Midbrain (tissue), 1 donor: ENCODE measurements around the gene ID3.
A peak's percentile ranks its signal among the peaks of the same experiment; 100 is the strongest.

Experiments used
- DNase-seq: peaks from one replicate; lab custom pipeline; 2025; lab: John Stamatoyannopoulos, UW

The ID3 gene

DNA sequence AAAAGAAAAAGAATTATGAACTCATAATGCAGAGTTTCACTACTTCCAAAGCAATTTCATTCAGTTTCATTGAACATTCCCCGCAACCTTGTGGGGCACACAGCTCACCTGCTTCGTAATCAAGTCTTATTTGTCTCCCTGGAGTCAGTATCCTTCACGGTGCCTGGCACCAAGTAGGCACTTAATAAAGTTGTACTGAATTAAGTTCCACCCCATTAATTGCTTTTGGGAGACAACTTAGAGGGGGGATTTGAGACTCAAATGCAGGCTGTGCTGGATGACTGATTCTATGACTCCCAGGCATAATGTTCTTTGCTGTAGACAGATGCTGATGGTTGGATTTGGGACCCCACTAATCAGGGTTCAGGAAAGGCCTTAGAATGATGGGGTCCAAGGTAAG, 6.5 kb upstream of the ID3 start:
- DNase-seq, result no peak

DNA sequence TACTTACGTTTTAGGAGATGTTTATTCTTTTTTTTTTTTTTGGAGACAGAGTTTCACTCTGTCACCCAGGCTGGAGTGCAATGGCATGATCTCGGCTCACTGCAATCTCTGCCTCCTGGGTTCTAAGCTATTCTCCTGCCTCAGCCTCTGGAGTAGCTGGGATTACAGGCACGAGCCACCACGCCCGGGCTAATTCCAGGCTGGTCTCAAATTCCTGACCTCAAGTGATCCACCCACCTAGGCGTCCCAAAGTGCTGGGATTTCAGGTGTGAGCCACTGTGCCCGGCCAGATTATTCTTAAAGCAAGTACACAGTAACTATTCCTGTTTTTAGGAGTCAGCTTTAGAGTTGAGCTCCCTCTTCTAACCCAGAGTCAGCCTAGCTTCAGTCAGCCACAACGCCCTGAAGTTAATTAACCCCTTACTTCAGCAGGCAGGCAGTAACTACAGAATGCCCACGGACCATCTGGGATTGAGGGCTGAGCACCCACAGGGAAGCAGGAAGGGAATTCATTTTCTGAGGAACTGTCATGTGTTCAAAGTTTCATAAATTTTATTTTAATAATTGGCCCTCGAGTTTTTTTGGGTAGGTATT, 5.3 kb upstream of the ID3 start:
- no peak for DNase-seq

DNA sequence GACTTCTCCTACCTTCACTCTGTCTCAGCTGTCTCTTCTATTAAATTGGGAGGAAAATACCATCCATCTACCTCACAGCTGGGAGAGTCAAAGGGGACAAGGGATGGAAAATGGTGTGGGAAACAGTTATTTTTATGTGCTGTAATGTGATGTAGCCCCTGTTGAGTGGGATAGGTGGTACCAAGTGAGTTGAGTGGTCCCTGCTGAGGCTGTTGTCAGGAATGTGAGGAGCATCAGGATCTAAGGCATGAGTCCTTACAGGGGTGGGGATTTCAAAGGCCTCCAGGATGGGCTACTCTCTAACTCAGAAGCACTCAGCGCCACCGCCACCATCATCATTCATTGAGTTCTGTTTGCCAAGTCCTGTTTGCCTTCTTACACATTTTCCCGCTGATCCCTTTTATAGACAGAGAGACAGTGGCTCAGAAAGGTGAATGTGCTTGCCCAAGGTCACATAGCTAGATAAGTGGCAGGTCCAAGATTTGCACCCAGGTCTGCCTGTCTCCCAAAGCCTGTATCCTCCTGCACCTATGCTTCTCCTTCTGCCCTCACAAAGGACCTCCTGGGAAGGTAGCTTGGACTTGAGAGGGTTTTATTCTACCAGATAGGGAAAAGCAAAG, 4.6 kb upstream of the ID3 start:
- DNase-seq, result no peak

DNA sequence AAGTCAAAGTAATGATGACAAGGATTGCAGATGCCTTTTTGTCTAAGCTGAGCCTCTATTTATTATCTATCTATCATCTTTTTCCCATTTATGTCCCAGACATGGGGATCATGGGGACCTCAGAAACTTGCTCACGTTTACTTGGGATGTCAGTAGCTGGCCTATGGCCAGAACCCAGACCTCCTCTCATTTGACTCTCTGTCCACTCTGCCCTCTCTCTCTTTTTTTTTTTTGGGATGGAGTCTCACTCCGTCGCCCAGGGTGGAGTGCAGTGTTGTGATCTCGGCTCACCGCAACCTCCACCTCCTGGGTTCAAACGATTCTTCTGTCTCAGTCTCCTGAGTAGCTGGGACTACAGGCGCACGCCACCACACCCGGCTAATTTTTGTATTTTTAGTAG, 3.7 kb upstream of the ID3 start:
- DNase-seq, result no peak

DNA sequence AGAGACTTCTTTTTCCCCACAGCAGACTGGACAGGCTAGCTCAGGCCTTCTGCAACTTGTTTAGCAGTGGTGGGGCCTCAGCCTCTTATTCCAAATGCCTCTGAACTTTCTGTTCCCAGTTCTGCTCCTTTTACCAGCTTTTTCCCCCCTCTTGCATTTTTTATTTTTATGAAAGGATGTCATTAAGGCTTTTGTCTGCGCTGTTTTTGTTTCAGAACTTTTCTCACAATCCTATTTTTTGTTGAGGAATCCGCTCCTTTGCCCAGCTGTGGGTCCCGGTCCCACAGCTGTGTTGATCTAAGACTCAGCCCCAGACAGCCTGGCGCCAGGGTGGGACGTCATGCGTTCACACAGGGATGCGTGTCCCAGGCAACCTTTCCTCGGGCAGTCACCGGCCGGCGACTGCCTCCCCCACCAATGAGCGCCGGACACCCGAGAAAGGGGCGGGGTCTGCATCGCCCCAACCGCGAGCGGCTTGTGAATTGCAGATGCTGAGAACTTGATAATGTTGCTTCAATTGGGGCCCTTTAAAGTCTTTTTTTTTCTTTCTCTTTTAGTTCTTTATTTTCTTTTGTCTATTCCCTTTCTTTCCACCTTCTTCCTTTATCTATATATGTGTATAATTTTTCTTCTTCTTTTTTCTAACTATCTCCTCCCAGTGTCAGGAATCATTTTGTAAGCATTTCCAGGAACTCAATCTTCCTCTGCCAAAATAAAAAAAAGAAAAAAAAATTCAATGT, 3.0 kb upstream of the ID3 start:
- DNase-seq, result peak; percentile 90

DNA sequence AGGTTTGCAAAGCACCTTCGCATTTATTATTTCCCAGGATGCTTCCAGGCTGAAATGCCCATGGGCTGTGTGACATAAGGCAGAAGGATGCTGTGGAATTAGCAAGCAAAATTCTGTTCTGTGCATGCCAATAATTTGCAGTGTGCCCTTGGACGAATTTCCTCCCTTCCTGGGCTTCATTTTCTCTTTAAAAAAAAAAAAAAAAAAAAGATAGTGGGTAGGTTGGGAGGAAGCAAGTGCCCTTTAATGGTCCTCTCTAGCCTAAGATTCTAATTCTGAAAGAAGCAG, 2.5 kb upstream of the ID3 start:
- DNase-seq, result no peak

DNA sequence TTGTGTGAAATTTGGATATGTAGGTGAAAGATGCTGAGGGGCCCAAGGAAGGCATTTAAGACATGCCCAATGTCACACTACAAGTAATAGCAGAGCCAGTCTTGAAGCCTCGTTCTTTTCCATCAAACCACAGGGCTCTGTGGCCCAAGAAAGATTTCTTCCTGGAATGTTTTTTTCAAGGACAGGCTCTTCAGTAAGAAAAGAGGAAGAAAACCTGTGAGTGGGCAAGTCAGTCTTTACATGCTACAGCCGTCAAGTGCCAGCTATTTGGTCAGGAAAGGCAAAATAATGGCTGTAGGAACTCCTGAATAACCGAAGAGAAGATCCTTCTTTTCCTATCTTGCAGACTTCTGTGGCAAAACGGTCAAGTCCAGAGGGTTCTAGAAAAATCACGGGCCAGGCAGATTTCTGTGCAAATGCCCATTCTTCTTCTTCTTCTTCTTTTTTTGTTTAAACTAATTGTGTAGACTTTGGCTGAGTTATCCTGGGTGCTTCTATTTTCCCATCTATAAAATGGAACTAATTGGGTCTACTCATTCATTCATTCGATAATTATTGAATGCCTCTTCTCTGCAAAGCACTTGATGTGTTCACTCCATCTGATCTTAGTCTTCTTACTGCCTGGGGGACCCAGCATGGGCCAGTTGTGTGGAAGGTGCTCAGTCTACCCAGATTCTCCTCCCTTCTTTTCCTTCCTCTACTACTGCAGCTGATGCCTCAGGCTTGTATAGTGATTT, 1.9 kb upstream of the ID3 start:
- DNase-seq, result no peak

DNA sequence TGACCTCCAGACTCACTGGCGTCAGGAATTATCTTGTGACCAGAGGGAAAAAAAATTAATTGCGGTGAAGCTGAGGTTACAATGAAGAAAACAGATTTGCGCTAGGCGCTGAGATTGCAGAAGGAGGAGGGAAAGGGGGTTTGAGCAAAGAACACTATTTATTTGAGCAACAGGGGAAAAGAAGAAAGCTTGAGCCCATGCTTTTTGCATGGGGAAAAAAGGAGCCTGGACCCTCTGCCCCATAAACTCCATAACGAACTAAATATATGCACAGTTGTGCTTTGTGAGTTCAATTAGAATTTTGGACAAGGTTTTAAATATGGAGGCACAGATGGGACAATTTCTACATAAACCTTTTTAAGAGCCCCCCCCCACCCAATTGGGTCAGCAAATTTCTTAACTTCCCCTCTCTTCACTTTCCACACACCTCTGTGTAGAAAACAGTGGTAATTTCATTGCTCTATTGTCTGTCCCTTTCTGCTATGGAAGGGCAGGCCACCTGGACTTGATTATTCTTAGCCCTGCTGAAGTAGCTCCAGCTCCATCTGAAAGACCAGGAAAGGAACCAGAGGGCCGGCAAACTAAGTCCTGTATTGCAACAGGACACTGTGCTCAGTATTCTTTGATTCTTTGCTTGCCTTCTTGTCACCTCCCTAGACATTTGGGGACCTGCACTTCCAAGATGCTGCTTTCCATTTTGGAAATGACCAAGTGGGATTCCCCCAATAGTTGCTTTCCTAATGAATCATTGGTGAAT, 862 bp upstream of the ID3 start:
- DNase-seq, result peak; percentile 64

DNA sequence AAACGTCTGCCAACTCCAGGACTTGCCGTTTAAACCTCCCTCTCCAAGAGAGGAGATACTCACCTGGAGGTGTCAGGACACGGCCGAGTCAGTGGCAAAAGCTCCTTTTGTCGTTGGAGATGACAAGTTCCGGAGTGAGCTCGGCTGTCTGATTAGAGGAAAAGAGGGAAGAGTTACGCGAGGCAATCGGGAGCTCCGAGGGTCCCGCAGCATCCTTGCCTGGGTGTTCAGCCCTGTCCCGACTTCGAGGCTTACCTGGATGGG, 497 bp downstream of the ID3 start:
- no peak for DNase-seq

DNA sequence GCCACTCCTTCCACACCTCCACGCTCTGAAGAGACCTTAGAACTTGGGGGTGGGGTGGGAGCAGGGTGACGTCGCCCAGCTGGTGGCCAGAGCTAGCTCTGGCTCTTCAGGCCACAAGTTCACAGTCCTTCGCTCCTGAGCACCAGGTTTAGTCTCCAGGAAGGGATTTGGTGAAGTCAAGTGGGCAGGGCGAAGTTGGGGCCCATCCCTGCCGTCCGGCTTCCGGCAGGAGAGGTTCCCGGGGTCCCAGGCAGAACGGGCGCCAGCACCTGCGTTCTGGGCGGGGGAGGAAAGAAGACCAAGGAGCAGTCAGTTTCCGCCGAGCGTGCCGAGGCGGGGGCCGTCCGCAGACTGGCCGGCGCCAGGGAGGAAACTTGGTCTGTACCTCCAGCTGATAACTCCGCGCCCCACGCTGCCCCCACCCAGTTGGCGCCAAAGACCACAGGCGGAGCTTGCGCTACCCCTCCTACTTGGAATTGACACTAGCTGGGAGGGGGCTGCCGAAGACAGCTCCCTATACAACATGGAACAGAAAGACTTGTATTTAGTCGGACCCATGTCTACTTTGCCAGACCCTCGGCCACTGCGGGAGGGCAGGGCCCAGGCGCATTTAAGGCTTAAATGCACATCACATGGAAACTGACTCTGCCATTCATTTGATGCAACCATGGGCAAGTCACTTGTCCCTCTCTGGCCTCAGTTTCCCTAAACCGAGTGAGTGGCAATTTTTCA, 995 bp downstream of the ID3 start:
- no peak for DNase-seq

DNA sequence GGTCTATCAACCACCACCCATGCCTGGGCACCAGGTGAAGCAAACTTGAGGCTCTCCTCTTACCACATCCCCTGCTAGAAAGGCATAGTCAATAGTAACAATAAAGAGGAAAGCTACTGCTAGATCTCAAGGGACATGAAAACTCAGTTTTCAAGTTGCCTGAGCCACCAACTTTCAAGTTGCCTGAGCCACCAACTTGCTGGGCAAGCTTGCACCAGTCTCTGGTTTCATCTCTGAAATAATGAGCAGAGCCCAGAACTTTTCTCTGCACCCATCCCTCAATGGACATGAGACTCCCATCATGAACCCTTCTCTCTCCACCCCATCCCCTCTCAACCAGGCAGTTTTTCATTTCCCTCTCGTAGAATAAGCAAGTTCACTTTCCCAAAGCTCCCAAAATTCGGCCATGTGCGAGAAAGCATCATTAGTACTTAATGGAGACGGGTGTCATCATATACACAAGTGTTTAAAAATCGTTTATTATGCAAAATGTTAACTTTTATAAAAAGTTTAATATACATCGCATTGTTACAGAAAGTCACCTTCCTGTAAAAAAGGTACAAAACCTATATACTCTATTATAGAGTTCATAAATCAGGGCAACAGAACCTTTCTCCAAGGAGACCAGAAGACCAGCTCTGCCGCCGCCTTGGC, 1.7 kb downstream of the ID3 start:
- DNase-seq, result no peak

DNA sequence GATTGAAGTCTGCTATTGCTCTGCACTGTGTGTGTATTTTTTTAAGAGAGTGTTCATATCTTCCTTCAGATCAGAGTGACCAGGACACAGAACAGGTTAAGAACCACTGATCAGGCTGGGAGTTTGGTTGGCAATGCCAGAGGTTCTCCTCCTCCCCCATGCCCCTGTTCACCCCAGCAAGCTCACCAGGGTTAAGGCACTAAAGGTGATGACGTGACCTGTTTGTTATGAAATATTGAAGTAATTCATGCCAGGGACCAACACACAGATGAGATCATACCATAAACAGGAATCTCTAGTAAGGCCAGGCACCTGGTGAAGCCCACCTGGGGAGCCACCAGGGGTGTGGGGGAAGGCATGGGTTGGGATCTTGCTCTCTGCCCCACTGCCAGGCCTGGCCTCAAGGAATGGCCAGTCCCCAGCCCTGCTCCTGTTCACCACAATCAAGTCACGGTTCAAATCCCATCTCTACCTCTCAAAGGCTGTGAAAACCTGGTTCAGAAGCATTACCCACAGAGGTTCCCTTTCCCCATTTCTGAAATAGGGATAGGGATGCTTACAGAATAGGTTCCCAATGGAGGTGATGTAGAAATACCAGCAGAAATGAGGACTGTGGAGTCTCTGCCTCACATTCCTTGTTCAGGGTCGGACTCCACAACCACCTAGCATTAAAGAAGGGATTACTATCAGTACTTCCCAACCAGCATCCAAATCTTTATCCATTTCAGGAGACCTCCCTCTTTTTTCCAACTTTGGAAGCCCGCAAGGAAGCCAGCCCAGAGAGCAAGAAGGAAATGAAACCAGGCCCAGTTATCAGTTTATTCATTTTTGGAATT, 2.4 kb downstream of the ID3 start:
- DNase-seq, result no peak

DNA sequence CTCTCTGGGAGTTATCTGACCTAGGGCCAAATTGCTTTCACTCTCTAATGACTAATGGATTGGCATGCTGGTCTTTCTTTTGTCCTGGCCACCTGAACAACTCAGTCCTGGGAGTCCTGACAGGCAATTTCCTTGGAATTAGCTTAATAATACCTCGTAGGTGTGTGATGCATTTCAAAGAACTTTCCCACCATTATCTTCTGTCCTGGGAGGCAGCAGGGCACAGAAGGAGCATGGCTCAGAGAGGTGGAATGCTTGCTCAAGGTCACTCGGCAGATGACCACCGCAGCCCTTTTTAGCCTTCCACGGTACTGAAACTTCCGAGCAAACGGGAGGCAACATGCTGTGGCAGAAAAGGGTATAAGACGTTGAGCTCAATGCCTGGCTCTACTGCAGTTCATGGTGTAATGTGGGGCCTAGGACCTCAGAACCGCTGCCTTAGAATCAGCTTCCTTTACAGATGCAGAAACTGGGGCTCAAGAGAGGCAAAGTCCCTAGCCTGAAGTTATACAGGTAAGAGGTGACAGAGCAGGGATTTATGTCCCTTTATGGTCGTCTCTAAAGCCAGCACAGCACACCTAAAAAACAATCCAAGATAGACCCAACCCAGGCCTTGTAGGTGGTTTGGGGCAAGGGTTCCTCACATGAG, 3.2 kb downstream of the ID3 start:
- DNase-seq, result no peak

DNA sequence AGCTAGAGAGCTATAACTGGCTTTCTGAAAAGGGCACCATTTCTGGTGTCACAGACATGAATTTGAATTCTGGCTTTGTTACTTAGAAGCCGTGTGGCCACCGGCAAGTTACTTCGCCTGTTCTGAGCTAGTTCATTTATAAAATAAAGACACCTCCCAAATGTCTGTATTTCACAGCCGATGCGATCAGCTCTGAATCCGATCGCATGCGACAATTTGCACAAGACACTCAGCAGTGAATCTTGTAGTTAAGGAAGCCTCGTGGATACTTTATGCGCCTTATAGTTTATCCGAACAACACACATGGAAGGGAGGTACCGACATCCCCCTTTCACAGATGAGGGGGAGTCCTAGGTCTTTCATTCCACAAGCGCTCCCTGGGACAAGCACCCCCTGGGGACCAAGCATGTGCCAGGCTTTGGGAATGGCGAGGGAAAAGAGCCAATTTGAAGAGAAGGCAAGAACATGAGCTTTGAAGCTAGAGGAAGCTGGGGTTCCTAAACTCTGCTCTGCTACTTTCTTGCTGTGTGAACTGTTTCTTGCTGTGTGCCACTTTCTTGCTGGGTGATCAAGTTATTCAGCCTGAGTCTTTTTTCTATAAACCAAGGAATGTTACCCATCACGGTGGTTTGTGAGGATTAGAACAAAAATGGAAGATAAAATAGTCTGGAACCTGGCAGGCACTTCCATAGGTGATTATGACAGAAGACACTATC, 3.9 kb downstream of the ID3 start:
- no peak for DNase-seq

DNA sequence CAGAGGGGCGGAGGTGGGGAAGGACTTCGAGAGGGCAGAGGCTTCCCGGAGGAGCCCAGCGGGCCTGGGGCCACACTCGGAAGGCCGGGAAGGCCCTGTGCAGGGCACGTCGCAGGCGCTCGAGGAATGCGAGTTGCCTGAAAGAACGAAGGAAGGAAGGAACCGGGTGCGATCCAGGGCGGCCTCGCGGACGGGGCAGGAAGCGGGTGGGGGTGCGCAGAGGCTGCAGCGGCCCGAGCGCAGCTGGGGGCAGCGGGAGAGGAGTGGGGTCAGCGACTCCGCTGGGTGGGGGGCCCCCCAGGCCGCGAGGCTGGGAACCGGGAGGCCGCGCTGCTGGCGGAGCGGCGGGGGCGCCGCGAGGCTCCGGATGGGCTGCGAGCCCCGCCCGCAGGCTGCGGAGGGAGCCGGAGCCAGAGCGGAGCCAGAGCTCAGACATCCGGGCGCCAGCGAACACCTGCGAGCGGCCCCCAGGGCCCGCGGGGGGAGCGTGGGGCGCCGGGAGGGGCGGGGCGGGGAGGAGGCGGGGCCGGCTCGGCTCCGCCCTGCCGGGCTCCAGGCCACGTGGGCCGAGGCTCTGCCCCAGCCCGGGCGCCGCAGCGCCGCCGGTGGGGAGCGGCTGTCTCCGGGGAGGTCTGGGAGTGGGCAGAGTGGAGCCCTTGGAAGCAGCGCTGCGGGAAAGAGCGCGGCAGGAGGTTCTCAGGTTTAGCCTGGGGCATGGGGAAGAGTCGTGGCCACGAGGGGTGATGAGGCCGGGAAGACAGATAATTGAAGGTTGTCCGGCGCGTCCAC, 4.6 kb downstream of the ID3 start:
- DNase-seq, result peak; percentile 93

DNA sequence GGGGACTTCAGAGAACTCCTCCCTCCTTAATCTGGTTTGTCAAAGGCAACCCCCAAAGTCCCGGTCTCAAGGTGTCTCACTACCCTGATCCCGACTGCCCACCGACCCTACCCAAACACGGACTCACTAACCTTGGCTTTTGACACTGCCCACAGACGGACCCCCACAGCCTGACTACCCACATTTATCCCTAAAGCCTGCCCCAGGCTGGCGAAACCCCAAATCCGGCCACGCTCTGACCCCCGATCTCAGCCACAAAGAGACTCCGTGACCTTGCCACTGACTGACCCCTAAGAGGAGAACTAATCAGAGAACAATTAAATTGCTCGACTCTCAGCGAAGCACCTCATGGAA, 5.2 kb downstream of the ID3 start:
- no peak for DNase-seq

DNA sequence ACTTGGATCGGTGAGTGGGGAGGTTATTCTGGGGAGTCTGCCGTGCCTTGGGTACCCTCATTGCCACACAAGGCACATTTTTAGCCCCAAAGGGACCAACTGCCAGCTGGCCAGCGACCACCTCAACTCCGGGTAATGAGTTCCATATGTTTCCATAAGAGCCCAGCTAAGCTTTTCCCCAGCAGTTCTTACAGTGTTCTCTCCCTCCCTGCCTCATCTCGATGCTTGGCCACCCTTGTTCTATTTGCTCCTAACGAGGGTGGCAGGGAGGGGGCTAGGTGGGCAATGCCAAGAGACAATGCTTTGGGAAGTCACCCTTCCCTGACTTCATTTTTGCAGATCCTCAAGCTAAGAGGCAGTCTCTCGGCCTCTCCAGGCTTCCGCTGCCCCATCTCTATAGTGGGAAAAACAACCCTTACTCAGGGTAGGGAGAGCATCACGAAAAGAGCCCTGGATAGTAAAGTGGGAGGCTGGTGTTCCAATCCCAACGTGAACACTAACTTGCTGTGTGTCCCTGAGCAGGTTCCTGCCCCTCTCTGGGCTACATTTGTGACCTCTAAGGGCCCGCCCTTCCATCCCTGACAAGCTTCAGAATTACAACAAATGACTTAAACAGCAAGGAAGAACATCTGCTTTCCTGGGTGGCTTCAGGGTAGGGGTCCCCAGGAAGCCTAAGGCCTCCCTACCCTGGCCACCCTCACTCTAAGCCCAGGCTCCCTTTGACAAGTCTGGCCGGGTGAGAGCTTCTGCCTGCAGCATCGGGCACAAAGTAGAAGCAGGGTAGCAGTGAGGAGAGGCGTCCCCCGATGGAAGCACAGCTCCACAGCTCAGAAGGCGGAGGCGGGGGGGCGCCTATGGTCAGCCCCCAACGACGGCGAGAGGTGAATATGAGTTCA, 5.8 kb downstream of the ID3 start:
- no peak for DNase-seq

DNA sequence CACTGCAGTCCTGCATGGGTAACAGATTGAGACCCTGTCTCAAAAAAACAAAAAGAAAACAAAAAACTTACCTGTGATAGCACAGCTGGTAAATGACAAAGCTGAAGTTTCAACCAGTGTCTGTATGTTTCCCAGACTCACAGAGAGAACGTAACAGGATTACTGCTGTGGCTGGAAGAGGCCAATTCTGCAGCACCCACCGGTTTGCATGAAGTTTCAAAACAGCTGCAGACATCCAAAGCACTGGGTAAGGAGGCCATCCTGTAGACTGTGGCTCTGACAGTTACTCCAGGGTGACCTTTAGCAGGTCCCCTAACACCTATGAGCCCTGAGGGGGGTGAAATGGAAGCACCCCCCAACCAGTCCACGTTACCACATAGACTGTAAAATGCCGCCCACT, 7.5 kb downstream of the ID3 start:
- no peak for DNase-seq
